ENCODE results near the gene LARP7.
"Not testable (repeated sequence)": the region's sequence is repeated elsewhere in the genome, so short reads cannot be mapped to it uniquely, and the experiment has no call there.

Gene LARP7

DNA sequence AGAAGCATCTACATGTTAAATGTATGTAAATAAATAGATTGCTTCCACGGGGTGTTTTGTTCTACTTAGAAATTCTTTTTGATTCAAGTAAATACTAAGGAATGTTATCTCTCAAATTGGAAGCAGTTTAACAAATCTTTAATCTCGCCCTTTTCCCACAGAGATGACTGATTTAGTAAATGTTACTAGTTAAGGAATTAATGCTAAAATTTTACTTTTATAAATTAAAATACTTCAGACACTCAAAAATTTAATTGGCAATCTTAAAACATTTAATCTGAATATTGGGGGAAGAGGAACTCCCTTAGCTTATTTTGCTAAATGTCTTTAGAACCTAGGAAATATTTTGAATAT is 12.1 kb downstream of the LARP7 start:
- no peak for DNase-seq (ENCODE audit: low read depth in 1 of 2, low spot score in 1 of 2)

- no peak for DNase-seq (ENCODE audit: low read depth in 1 of 2, low spot score in 1 of 2)
Measured at GRCh38 chr4:112650332-112650731, 13.4 kb downstream of the LARP7 start.

DNA sequence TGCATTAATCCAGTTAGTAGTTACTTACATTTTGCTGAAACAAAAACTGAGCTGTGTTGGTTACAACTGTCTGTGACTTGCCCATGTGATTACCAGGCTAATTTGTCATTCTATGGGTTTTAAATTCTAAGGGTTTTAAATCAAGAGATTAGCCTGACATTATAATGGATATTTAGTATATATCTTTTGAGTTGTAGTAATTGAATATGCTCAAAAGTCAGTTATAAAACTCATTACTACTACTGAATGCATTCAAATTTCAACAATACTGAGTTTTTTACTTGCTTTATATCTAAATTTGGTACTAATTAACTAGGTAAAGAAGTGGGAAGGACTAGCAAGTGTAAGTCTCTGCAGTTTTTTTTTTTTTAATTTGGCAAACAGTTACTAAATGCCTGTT is 14.7 kb downstream of the LARP7 start:
- DNase-seq (ENCODE audit: low read depth in 1 of 2, low spot score in 1 of 2), result no peak

DNA sequence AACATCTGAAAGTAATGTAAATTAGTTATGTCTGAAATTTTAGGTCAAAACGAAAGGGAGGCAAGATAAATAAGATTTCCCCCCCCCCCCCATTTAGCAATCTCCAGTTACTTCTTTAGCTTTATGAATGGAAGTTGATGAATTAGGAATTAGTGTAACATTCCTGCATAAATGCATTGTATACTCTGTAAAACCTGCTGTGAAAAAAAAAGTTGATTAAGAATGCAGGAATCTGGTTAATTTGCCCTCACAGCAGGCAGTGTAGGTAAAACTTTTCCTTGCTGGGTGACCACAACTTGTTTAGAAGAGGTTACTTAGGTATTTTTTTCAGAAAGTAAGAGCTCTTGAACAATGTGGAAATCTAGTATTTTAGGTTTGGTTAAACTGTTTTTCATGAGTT is 15.3 kb downstream of the LARP7 start:
- no peak for DNase-seq (ENCODE audit: low read depth in 1 of 2, low spot score in 1 of 2)

DNA sequence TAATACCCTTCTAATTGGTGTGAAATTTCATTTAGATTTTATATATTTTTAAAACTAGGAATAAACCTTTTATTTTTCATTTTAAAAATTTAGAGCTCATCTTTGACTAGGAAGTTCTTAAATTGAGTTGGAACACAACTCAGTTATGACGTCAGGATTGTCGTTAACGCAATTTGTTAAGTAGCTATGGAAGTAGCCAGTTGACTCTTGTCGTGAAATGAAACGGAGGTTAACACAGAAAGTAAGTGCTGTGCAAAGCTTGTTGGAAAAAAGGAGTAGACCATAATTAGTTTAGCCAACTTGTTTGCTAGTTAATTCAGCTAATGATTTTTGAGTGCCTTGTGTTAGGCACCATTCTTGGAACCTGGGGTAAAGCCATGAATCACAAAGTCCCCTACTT is 18.3 kb downstream of the LARP7 start:
- no peak for DNase-seq (ENCODE audit: low read depth in 1 of 2, low spot score in 1 of 2)

DNA sequence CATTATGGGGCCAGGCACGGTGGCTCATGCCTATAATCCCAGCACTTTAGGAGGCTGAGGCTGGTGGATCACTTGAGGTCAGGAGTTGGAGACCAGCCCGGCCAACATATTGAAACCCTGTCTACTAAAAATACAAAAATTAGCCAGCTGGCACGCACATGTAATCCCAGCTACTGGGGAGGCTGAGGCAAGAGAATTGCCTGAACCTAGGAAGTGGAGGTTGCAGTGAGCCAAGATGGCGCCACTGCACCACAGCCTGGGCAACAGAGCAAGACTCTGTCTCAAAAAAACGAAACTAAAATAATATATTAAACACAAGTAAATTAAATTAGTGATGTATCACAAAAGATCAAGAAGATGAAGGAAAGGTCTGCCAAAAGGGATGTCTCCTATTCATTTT is 19.2 kb downstream of the LARP7 start:
- DNase-seq (ENCODE audit: low read depth in 1 of 2, low spot score in 1 of 2), result not testable (repeated sequence)

GRCh38 chr4:112664611-112665010 is 27.7 kb downstream of the LARP7 start:
- DNase-seq (ENCODE audit: low read depth in 1 of 2, low spot score in 1 of 2), result no peak

DNA sequence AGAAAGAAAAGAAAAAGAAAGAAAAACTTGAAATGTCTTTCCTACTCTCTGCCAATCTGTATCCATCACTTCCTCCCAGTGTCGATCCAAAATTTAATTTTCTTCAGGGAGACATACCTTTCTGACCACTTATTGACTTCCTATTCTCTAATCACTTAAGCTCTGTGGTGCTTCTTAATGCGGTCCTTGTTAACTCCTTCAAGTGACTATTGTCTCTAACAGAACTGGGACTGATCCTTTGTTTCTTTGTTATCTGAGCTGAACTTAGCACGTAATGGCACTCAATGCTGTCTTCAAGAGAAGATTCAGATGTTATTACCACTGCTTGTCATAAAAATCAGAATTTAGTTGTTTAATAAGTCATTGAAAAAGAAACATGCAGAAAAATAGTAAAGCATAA is 31.2 kb downstream of the LARP7 start:
- DNase-seq (ENCODE audit: low read depth in 1 of 2, low spot score in 1 of 2), result no peak

- no peak for DNase-seq (ENCODE audit: low read depth in 1 of 2, low spot score in 1 of 2)
Measured at GRCh38 chr4:112673076-112673475, 36.1 kb downstream of the LARP7 start.

GRCh38 chr4:112673686-112674085 is 36.7 kb downstream of the LARP7 start:
- no peak for DNase-seq (ENCODE audit: low read depth in 1 of 2, low spot score in 1 of 2)

- no peak for DNase-seq (ENCODE audit: low read depth in 1 of 2, low spot score in 1 of 2)
Measured at GRCh38 chr4:112674376-112674775, 37.4 kb downstream of the LARP7 start.

DNA sequence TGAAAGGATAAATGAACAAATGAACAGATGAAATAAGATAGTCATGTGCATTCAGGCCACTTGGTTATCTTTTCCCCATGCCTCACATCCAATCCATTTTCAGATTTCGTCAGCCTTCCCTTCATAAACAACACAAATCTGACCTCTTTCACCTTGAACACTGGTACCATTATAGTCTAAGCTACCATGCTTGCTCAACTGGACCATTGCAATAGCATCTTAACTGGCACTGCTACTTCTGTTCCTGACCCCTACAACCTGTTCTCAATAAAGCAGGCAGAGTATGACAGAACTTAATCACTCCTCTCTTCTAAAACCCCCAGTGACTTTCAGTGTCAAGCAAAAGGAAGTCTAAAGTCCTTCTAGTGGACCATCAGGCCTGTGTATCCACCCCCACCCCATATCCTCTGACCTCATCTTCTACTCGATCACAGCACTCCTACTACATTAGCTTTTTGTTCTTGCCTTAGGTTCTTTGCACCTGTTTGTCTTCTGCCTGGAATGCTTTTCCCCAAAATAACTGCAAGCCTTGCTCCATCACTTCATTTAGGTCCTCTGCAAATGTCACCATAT is 40.7 kb downstream of the LARP7 start:
- DNase-seq (ENCODE audit: low read depth in 1 of 2, low spot score in 1 of 2), result no peak

GRCh38 chr4:112680996-112681395 is 44.1 kb downstream of the LARP7 start:
- DNase-seq (ENCODE audit: low read depth in 1 of 2, low spot score in 1 of 2), result no peak

- DNase-seq (ENCODE audit: low read depth in 1 of 2, low spot score in 1 of 2), result no peak
Measured at GRCh38 chr4:112693507-112693906, 56.6 kb downstream of the LARP7 start.

DNA sequence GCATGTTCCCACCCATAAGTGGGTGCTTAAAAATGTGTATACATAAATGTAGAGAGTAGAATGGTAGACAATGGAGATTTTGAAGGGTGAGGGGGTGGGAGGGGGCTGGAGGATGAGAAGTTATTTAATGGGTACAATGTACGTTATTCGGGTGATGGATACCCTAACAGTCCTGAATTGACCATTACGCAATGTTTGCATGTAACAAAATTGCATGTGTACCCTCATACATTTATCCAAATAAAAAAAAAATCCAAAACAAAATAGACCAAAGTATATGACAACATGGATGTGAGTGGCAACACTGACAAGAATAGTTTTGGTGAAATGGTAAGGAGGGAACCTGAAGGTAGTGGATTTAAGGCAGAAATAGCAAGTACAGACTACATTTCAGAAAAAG is 63.7 kb downstream of the LARP7 start:
- no peak for DNase-seq (ENCODE audit: low read depth in 1 of 2, low spot score in 1 of 2)

DNA sequence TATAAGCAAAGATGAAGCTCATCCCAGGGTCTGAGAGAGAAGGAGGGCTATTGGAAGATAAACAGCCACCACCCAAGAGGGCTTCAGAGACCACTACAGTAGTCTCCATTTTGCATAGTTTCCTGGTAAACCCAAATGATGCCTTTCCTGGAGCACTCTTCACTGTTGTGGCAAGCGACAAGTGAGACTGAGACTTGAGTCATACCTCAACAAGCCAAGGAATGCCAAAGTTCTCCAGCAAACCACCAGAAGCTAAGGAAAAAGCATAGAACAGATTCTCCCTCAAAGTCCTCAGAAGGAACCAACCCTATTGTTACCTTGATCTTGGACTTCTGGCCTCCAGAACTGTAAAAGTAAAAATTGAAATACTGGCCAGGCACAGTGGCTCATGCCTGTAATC is 65.9 kb downstream of the LARP7 start:
- no peak for DNase-seq (ENCODE audit: low read depth in 1 of 2, low spot score in 1 of 2)

DNA sequence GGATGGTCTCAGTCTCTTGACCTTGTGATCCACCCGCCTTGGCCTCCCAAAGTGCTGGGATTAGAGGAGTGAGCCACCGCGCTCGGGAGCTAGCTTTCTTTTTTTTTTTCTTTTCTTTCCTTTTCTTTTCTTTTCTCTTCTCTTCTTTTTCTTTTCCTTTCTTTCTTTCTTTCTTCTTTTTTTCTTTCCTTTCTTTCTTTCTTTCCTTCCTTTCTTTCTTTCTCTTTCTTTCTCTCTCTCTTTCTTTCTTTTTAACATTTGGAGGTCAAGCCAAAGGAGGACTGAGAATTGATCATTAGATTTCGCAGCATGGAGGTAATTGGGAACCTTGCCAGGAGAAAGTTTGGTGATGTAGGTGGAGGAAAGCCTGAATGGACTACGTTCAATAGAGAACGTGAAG is 67.4 kb downstream of the LARP7 start:
- DNase-seq (ENCODE audit: low read depth in 1 of 2, low spot score in 1 of 2), result no peak

DNA sequence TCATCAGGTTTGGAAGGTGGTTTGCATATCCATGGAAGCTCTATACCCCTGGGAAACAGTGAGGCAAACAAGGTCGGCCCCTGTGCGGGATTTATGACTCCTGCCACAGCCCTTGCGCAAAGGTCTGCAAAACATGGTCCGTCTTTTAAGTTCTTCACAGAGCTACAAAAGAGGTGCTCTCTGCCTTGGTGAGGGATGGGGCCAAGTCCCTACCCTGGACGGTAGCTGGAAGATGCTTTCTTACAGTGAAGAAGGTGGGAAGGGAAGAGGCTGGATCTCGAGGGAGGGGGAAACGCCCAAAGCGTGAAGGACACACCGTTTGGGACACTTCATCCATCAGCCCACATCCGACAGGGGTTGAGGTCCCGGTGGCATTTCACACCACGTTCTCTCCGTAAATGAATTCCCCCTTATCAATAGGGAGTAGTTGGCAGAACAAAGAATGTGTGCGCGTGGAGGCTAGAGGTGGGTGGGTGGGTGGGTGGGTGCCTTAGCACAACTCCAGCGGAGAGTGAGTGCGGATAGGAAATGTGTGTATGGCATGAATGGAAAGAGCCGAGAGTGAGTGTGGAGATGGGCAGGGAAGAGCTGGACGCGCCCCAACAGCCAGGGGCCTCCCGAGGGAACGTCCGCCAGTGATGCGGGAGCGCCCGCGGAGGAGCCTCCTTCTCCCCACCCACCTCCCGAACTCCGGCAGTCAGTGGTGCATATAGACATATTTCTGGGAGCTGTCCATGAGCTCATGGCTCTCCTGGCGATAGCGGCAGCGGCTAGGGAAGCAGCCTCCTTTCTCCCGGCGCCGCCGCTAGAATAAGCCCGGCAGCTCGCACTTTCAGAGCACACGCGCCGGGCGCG is 68.3 kb downstream of the LARP7 start:
- no peak for DNase-seq (ENCODE audit: low read depth in 1 of 2, low spot score in 1 of 2)

GRCh38 chr4:112705891-112706839 is 69.2 kb downstream of the LARP7 start:
- DNase-seq (ENCODE audit: low read depth in 1 of 2, low spot score in 1 of 2), result not testable (repeated sequence)

- no peak for DNase-seq (ENCODE audit: low read depth in 1 of 2, low spot score in 1 of 2)
Measured at GRCh38 chr4:112706840-112707207, 69.9 kb downstream of the LARP7 start.
